CD8-positive, alpha-beta memory T cell (primary cell): ENCODE measurements around the gene CEACAM18. TPM values are rescaled to one million over a fixed set of nuclear protein-coding genes. Genes with fewer than 3 reads are reported as not detected.
"Not testable (repeated sequence)": the region's sequence is repeated elsewhere in the genome, so short reads cannot be mapped to it uniquely, and the experiment has no call there.

ENCODE experiments used
- CTCF ChIA-PET: fragments of 350-600 bp; sonication (Branson Sonifier 250); formaldehyde crosslinking; loops from one replicate; lab custom pipeline; 2021; ENCODE audit warnings: antibody characterized with exemption; lab: Charles Lee
- POLR2A ChIA-PET: fragments of 350-600 bp; sonication (Branson Sonifier 250); formaldehyde crosslinking; loops from one replicate; lab custom pipeline; 2021; ENCODE audit warnings: antibody characterized with exemption; lab: Charles Lee
- DNase-seq, 5 donors: peaks; one replicate each; pipeline versions ENCODE4 v3.0.0 to v3.0.0-alpha.2; 2020 to 2022; ENCODE audit warnings: mixed read lengths in 1 of 5
- H3K27ac ChIP-seq: one replicate; pipeline ENCODE4 v1.7.0; 2013; ENCODE audit warnings: low read depth, mild to moderate bottlenecking, low read length, moderate library complexity
- H3K27me3 ChIP-seq: 2 replicates; pipeline ENCODE4 v1.7.0; 2013; ENCODE audit warnings: low read length, mild to moderate bottlenecking; ENCODE audit not compliant: insufficient read depth, poor library complexity, severe bottlenecking
- H3K36me3 ChIP-seq: 2 replicates; pipeline ENCODE4 v1.7.0; 2013; ENCODE audit warnings: mild to moderate bottlenecking, low read length, moderate library complexity; ENCODE audit not compliant: insufficient read depth
- H3K4me1 ChIP-seq: 2 replicates; pipeline ENCODE4 v1.7.0; 2013; ENCODE audit warnings: mild to moderate bottlenecking, low read length, moderate library complexity; ENCODE audit not compliant: insufficient read depth
- H3K4me3 ChIP-seq: 2 replicates; pipeline ENCODE4 v1.7.0; 2013; ENCODE audit warnings: mild to moderate bottlenecking, low read length
- H3K9me3 ChIP-seq: 2 replicates; pipeline ENCODE4 v1.7.0; 2013; ENCODE audit warnings: mild to moderate bottlenecking, low read length
- H3K27ac Mint-ChIP-seq, 8 donors: one replicate each; pipeline ENCODE4 v1.8.0; 2020 to 2021; ENCODE audit warnings: mixed read lengths in 8 of 8, mild to moderate bottlenecking in 6 of 8, inconsistent platforms in 3 of 8, moderate library complexity in 3 of 8
- H3K27me3 Mint-ChIP-seq, 2 donors: one replicate each; pipeline ENCODE4 v1.8.0; 2020 to 2021; ENCODE audit warnings: mixed read lengths in 2 of 2, mild to moderate bottlenecking in 1 of 2, moderate library complexity in 1 of 2
- H3K36me3 Mint-ChIP-seq, 3 donors: one replicate each; pipeline ENCODE4 v1.8.0; 2020 to 2021; ENCODE audit warnings: mixed read lengths in 3 of 3, inconsistent platforms in 1 of 3, mild to moderate bottlenecking in 1 of 3
- H3K4me1 Mint-ChIP-seq, 3 donors: one replicate each; pipeline ENCODE4 v1.8.0; 2020 to 2021; ENCODE audit warnings: mixed read lengths in 3 of 3, inconsistent platforms in 1 of 3, mild to moderate bottlenecking in 1 of 3
- H3K4me3 Mint-ChIP-seq, 7 donors: one replicate each; pipeline ENCODE4 v1.8.0; 2020 to 2021; ENCODE audit warnings: mixed read lengths in 7 of 7, mild to moderate bottlenecking in 6 of 7, moderate library complexity in 4 of 7, inconsistent platforms in 2 of 7
- H3K9me3 Mint-ChIP-seq, 5 donors: one replicate each; pipeline ENCODE4 v1.8.0; 2020 to 2022; ENCODE audit warnings: mixed read lengths in 5 of 5, mild to moderate bottlenecking in 3 of 5, moderate library complexity in 2 of 5, inconsistent platforms in 1 of 5
- polyA plus RNA-seq: library from polyadenylated mRNA; unstranded; fragments of 300-500 nt; fragmentation: Illumina TruSeq; gene quantifications from one replicate; pipeline ENCODE4 v1.2.3, GENCODE V29; 2021
- total RNA-seq, 2 experiments: library from RNA; stranded (reverse); gene quantifications; one replicate each; pipeline ENCODE4 v1.2.3, GENCODE V29; 2021

Gene CEACAM18
- total and polyA plus RNA-seq, 3 experiments from 2014 or later: not detected

GRCh38 chr19:51440846-51441409 is 37.4 kb upstream of the CEACAM18 start:
- H3K9me3 ChIP-seq: no peaks in the 10 kb centered on the region
- peaks cover 3% of the 10 kb centered on the region for H3K27me3 ChIP-seq
- POLR2A ChIA-PET: no interaction called here
- H3K4me3 Mint-ChIP-seq: peak overlapping the region; percentile 65 to 90 (median 82)
- peaks cover 21% of the 10 kb centered on the region for H3K4me1 ChIP-seq
- H3K4me1 Mint-ChIP-seq: peaks cover 29 to 49% (median 32%) of the 10 kb centered on the region in 3 donors
- H3K9me3 Mint-ChIP-seq: no peaks in the 10 kb centered on the region
- peak overlapping the region; percentile 47 for H3K4me3 ChIP-seq
- DNase-seq: peak in 4 of 5 donors; percentile 11 to 62 (median 22)
- no peaks in the 10 kb centered on the region for H3K36me3 ChIP-seq
- CTCF ChIA-PET: interaction anchor here (1.3 to 7.4 kb wide), 6 partner anchors 19 to 45 kb away, joined by 3 to 48 read pairs (median 6); partner anchors contain the start of gene SIGLEC10
- H3K36me3 Mint-ChIP-seq: no peaks in the 10 kb centered on the region
- peak overlapping the region; percentile 80 to 98 (median 96) for H3K27ac Mint-ChIP-seq
- H3K27me3 Mint-ChIP-seq: peaks cover 8 to 17% of the 10 kb centered on the region in 2 donors
- H3K27ac ChIP-seq: peak overlapping the region; percentile 77

- peak; percentile 64 to 92 (median 83) for DNase-seq
These were observed 36.6 kb upstream of the CEACAM18 start for GRCh38 chr19:51441410-51442390.

GRCh38 chr19:51447510-51447909 is 30.8 kb upstream of the CEACAM18 start:
- POLR2A ChIA-PET: not testable (repeated sequence)

More at GRCh38 chr19:51441410-51442390, 36.6 kb upstream of the CEACAM18 start:
- peaks cover 21% of the 10 kb centered on the region for H3K4me1 ChIP-seq
- H3K4me3 ChIP-seq: peak overlapping the region; percentile 47
- no peaks in the 10 kb centered on the region for H3K36me3 Mint-ChIP-seq
- CTCF ChIA-PET: interaction anchor here (1.0 to 7.4 kb wide), 8 partner anchors 20 to 72 kb away, joined by 3 to 48 read pairs (median 4); partner anchors contain the start of gene SIGLEC10
- no peaks in the 10 kb centered on the region for H3K9me3 ChIP-seq
- peak overlapping the region; percentile 77 for H3K27ac ChIP-seq
- H3K27ac Mint-ChIP-seq: peak overlapping the region; percentile 80 to 98 (median 96)
- peak overlapping the region; percentile 65 to 90 (median 82) for H3K4me3 Mint-ChIP-seq
- H3K27me3 Mint-ChIP-seq: peaks cover 8 to 10% of the 10 kb centered on the region in 2 donors
- peaks cover 3% of the 10 kb centered on the region for H3K27me3 ChIP-seq
- peaks cover 31 to 49% (median 32%) of the 10 kb centered on the region in 3 donors for H3K4me1 Mint-ChIP-seq
- no peaks in the 10 kb centered on the region for H3K36me3 ChIP-seq
- no peaks in the 10 kb centered on the region for H3K9me3 Mint-ChIP-seq
- POLR2A ChIA-PET: interaction anchor here (0.9 kb wide), 1 partner anchor 69 kb away, joined by 5 read pairs; the partner anchor contains the start of gene NKG7

GRCh38 chr19:51448011-51448410 is 30.3 kb upstream of the CEACAM18 start:
- no peak for DNase-seq
- Histone ChIP-seq H3K9me3 (no peaks in the 10 kb centered on the region), H3K27me3 (no peaks in the 10 kb centered on the region), H3K4me1 (peaks cover 15% of the 10 kb centered on the region), H3K36me3 (no peaks in the 10 kb centered on the region), H3K27ac (no peak overlapping the region), H3K4me3 (peak overlapping the region; percentile 36)
- Mint-ChIP-seq H3K27ac (peak overlapping the region in 7 of 8 donors; percentile 24 to 97 (median 57)), H3K9me3 (peaks cover 0 to 14% (median 8%) of the 10 kb centered on the region in 5 donors), H3K4me1 (peaks cover 11 to 20% (median 16%) of the 10 kb centered on the region in 3 donors), H3K36me3 (peaks cover 0 to 6% (median 0%) of the 10 kb centered on the region in 3 donors), H3K27me3 (peaks cover 5 to 16% of the 10 kb centered on the region in 2 donors), H3K4me3 (peak overlapping the region in 5 of 7 donors; percentile 16 to 68 (median 52))
- CTCF ChIA-PET: no interaction called here
- POLR2A ChIA-PET: no interaction called here

More at GRCh38 chr19:51447510-51447909, 30.8 kb upstream of the CEACAM18 start:
- H3K4me3 ChIP-seq, CTCF ChIA-PET, H3K9me3 ChIP-seq, H3K27me3 ChIP-seq, H3K36me3 Mint-ChIP-seq, H3K27ac ChIP-seq, H3K4me3 Mint-ChIP-seq, DNase-seq, H3K36me3 ChIP-seq, H3K27ac Mint-ChIP-seq: not testable (repeated sequence)
- H3K9me3 Mint-ChIP-seq: peaks cover 0 to 14% (median 8%) of the 10 kb centered on the region in 5 donors
- H3K4me1 ChIP-seq: peaks cover 15% of the 10 kb centered on the region
- H3K4me1 Mint-ChIP-seq: peaks cover 13 to 25% (median 18%) of the 10 kb centered on the region in 3 donors
- H3K27me3 Mint-ChIP-seq: peaks cover 5 to 15% of the 10 kb centered on the region in 2 donors

- Histone ChIP-seq H3K36me3 (no peaks in the 10 kb centered on the region), H3K27ac (no peak overlapping the region), H3K4me1 (peaks cover 15% of the 10 kb centered on the region), H3K9me3 (no peaks in the 10 kb centered on the region), H3K27me3 (no peaks in the 10 kb centered on the region), H3K4me3 (peak overlapping the region; percentile 36)
- no peak for DNase-seq
- Mint-ChIP-seq H3K27ac (peak overlapping the region; percentile 1 to 97 (median 32)), H3K36me3 (peaks cover 0 to 6% (median 0%) of the 10 kb centered on the region in 3 donors), H3K27me3 (peaks cover 5 to 16% of the 10 kb centered on the region in 2 donors), H3K9me3 (peaks cover 0 to 14% (median 8%) of the 10 kb centered on the region in 5 donors), H3K4me1 (peaks cover 11 to 17% (median 16%) of the 10 kb centered on the region in 3 donors), H3K4me3 (peak overlapping the region in 6 of 7 donors; percentile 7 to 68 (median 45))
- CTCF ChIA-PET: no interaction called here
- POLR2A ChIA-PET: no interaction called here
These were observed 29.8 kb upstream of the CEACAM18 start for GRCh38 chr19:51448411-51449016.

- Mint-ChIP-seq H3K9me3 (peaks cover 0 to 16% (median 8%) of the 10 kb centered on the region in 5 donors), H3K4me3 (no peak overlapping the region), H3K27me3 (peaks cover 3 to 27% of the 10 kb centered on the region in 2 donors), H3K4me1 (peaks cover 13 to 17% (median 16%) of the 10 kb centered on the region in 3 donors), H3K36me3 (peaks cover 0 to 6% (median 0%) of the 10 kb centered on the region in 3 donors), H3K27ac (no peak overlapping the region)
- no peak overlapping the region for H3K4me3 ChIP-seq
- H3K27ac ChIP-seq: no peak overlapping the region
- CTCF ChIA-PET: no interaction called here
- H3K36me3 ChIP-seq: no peaks in the 10 kb centered on the region
- no peaks in the 10 kb centered on the region for H3K9me3 ChIP-seq
- POLR2A ChIA-PET: no interaction called here
- H3K27me3 ChIP-seq: no peaks in the 10 kb centered on the region
- DNase-seq: no peak
- peaks cover 15% of the 10 kb centered on the region for H3K4me1 ChIP-seq
These were observed 27.5 kb upstream of the CEACAM18 start for GRCh38 chr19:51450730-51451307.
